GM04504 (cell line): ENCODE measurements around the gene C3.
"Not testable (repeated sequence)": the region's sequence is repeated elsewhere in the genome, so short reads cannot be mapped to it uniquely, and the experiment has no call there.

Source experiments
- DNase-seq: peaks from one replicate; pipeline ENCODE4 v3.0.0-alpha.2; 2012; ENCODE audit warnings: low read depth

The C3 gene

GRCh38 chr19:6692027-6692426 lies 28.4 kb downstream of the C3 start:
- no peak for DNase-seq

DNA sequence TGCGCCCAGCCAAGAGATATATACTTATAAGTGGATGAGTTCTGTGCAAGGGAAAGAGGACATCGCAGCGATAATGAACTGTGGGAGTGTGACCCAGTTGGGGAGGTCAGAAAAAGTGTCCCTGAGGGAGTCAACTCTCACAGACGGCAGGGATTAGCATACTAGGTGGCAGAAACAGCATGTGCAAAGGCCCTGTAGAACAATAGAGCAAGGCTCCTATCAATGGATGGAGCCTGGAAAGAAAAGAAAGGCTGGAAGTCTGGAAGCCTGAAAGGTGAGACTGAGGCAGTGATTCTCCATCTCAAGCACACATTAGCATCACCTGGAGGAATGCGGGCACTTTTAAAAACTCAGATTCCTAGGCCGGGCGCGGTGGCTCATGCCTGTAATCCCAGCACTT lies 29.1 kb downstream of the C3 start:
- DNase-seq = no peak

DNA sequence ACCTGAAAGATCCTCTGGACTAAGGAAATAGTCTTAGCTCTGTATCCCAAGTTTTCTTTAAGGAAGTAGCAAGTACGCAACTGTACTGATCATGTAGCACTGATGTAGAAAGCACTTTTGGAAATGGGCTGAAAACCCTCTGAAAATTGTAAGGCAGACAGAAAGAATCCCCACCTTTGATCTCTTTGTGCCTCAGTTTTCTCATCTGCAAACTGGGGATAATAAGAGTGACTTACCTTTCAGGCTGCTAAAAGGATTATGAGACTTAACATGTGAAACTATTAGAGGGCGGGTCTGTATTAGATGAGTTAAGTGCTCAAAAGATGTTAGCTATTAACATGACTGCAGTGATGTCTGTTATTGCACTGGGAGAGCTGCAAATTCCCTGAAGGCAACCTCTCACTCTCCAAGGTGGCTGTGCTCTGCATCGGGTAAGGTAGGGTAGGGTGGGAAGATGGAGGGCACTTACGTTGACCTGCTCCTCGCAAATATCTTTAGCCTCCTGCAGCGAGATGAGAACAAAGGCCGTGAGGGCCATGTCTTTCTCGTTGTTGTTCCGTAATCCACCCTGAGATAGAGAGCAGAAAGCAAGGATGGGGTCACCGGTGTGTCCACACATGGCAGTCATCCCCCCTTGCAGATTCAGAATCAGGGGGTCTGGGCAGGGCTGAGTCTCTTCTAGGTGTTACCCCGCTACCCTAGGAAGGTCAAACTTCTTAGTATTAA lies 30.1 kb downstream of the C3 start:
- no peak for DNase-seq

DNA sequence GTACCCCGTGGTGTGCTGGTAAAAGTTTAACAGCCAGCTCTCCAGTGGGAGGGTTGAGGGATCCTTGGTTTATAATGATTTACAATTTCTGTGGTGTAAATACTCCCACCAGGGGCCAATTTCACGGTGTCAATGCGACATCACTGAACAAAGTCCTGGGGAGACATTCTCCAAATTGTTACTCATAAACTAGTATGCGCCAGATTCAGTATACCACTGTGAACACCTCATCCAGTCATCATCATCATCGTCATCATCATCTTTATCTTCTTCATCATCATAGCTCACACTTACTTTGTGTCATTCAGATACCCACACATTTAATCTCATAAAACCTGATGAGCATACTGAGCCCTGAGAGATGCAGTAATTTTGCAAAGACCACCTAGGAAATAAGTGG lies 33.3 kb downstream of the C3 start:
- no peak for DNase-seq

GRCh38 chr19:6686628-6686975 lies 33.8 kb downstream of the C3 start:
- no peak for DNase-seq

GRCh38 chr19:6685962-6686627 lies 34.4 kb downstream of the C3 start:
- no peak for DNase-seq

- DNase-seq = no peak
These were observed 35.0 kb downstream of the C3 start for GRCh38 chr19:6685482-6685881.

- DNase-seq = no peak
These were observed 36.5 kb downstream of the C3 start for GRCh38 chr19:6683971-6684370.

GRCh38 chr19:6682607-6683128 lies 37.8 kb downstream of the C3 start:
- DNase-seq = no peak

DNA sequence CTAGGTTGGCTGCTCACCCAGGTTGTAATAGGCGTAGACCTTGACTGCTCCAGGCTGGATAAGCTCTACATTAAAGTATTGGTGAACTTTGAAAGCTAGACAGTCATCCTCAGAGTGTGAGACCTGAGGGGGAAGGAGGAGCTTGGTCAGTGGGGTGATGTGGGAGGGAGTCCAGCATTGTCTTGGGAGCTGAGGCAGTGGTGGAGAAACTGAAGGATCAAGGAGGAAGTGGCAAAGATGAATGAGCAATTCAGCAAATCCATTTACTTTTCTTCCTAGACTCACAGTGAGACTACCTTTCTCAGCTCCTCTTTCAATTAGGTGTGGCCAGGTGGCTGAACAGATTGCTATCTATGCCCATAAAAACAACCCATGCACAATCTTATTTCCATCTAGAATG lies 40.3 kb downstream of the C3 start:
- no peak for DNase-seq

DNA sequence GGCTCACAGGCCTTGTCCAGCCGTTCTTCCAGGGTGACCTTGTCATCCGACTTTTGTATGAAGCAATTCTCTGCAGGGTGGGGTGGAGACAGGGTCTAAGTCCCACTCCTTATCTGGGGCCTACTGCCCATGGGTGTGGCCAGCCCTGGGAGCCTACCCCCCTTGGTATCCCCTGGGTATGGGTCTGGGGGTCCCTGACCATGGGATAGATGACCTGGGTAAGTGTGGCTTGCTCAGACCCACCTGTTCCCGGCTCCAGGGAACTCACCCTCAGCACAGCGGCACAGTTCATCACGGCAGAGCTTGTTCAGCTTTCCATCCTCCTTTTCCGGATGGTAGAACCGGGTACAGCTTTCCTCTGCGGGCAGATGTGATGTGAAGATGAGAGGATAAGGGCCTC lies 41.3 kb downstream of the C3 start:
- DNase-seq = no peak

DNA sequence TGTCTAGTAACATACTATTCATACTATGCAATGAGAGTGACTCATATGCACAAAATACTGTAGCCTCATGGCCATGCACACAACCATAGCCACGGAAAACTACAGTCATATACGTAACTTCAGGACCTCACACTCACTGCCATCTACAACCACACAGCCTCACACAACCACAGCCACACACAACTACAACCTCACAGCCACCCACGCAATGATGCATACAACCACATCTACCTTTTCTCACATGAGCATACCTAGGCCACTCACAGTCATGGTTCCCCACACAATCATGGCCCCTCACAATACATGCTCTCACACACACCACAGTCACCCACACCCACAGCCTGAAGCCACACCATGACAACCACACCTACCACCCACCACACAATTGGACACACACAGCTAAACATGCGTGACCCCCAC lies 41.8 kb downstream of the C3 start:
- no peak for DNase-seq

DNA sequence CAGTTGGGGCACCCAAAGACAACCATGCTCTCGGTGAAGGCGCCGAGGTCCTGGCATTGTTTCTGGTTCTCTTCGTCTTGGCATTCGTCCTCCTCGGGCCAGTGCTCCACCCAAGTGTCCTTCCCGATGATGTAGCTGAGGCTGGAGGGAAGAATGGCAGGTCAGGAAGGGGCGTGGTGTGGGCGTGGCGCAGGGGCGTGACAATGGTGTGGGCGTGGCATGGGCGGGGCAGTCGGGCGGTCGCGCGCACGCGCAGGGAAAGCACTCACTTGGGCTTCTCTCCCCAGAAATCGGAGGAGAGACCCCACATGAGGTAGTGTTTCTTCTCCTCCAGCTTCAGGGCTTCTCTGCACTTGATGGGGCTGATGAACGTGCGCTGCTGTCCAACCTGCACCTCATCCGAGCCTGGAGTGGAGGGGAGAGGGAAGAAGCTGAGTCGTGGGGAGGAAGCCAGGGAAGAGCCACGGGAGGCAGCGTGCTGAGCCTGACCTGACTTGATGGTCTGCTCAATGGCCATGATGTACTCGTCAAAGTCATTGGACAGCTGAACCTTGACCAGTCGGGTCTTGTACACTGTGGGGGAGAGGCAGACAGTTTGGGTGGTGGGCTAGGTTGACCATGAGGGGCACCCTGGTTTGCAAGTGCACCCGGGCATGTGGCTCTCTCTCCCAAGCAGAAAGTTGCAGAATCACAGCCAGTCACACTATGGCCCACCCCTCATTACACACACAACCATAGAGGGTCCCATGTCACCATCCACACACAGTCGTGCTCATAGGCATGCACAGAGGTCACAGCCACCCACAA lies 42.4 kb downstream of the C3 start:
- no peak for DNase-seq

GRCh38 chr19:6677495-6677882 lies 43.0 kb downstream of the C3 start:
- no peak for DNase-seq

- DNase-seq = no peak
These were observed 44.2 kb downstream of the C3 start for GRCh38 chr19:6676288-6676687.

GRCh38 chr19:6674868-6675305 lies 45.6 kb downstream of the C3 start:
- peak; percentile 22 for DNase-seq

DNA sequence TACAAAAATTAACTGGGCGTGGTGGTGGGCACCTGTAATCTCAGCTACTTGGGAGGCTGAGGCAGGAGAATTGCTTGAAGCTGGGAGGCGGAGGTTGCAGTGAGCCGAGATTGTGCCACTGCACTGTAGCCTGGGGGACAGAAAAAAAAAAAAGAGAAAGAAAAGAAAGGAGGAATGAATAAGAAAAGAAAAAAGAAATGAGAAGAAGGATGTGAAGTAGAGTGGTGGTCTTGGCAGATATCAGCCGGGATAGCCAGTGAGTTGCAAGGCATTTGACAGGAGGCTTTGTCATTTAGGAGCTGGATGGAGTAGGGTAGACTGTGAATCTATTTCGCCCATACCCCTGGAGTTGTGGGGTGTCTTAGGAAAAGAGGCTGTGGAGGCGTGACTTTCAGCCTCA lies 46.0 kb downstream of the C3 start:
- DNase-seq = not testable (repeated sequence)

DNA sequence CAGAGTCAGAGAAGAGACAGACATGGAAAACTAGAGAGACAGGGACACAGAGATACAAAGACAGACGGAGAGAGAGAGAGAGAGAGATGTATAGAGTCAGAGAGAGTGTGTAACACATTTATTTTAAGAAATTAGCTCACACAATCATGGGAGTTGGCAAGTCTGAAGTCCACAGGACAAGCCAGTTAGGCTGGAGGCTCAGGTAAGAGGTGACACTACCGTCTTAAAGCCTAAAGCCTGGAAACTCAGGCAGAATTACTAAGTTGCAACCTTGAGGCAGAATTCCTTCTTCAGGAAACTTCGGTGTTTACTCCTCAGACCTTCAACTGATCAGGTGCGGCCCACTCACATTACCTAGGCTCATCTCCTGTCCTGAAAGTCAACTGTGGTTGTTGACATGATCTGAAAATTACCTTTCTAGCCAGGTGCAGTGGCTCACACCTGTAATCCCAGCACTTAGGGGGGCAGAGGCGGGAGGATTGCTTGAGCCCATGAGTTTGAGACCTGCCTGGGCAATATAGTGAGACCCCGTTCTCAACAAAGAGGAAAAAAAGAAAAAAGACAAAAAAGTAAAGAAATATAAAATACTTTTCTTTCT lies 47.7 kb downstream of the C3 start:
- DNase-seq = no peak

GRCh38 chr19:6671960-6672359 lies 48.5 kb downstream of the C3 start:
- DNase-seq = no peak

DNA sequence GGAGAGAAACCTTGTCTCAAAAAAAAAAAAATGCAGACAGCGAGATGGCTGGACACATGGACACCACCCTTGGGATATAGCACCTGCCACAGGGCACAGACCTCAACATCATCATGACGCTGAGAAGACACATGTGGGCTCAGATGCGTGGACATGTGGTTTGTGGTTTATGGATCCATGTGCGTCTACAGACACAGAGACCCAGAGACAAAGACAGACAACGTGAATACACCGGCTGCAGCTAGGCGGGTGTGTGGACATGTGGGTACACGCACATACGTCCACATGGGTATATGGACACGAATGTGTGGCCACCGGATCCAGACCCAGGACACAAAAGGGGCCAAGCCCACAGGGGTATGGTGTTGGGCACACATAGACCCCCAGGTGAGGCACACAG lies 51.8 kb downstream of the C3 start:
- DNase-seq = no peak

DNA sequence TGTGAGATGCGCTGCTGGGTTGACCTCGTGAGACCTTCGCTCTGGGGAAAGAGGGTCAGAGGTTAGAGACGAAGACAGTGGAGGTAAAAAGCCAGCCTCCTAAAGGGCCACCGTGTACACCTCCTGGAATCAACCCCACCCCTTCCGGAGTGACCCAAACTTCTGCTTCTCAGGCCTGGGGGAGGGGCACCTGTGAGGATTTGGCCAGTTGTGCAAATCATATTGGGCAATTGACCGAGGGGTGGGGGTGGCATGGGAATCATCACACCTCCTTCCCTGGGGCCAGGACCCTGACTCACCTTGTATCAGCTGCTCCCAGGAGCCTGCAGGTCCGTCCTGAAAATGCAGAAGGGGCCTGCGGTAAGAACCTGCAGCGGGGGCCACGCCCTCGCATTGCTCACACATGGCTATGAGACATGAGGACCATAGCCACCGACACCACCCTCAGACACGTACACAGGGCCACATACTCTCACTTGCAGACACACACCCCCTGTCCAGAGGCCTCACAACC lies 53.3 kb downstream of the C3 start:
- DNase-seq = no peak

GRCh38 chr19:6664916-6665315 lies 55.5 kb downstream of the C3 start:
- DNase-seq = no peak
